ENCODE measurements around the gene LIN37. TPM values are rescaled to one million over a fixed set of nuclear protein-coding genes. Genes with fewer than 3 reads are reported as not detected.
"Not testable (repeated sequence)": the region's sequence is repeated elsewhere in the genome, so short reads cannot be mapped to it uniquely, and the experiment has no call there.

The LIN37 gene
- total RNA-seq, 1 donor from 2014 or later = 6.2 TPM

GRCh38 chr19:35793381-35794165 lies 45.2 kb downstream of the LIN37 start:
- intact Hi-C loops (cut with micrococcal nuclease) = no loop called here
- no peak for TF ChIP-seq CTCF (IDR thresholded peaks at IDR 0.05; ENCODE audit: borderline replicate concordance)

GRCh38 chr19:35795564-35795963 lies 47.2 kb downstream of the LIN37 start:
- H3K27me3 ChIP-seq (ENCODE audit: low read depth) = peaks cover 82% of the 10 kb centered on the region

More at GRCh38 chr19:35793381-35794165, 45.2 kb downstream of the LIN37 start:
- H3K4me3 ChIP-seq = no peak overlapping the region
- H3K9me3 ChIP-seq (replicated peaks) = no peaks in the 10 kb centered on the region
- no peak for DNase-seq
- H3K27me3 ChIP-seq (ENCODE audit: low read depth) = peaks cover 62% of the 10 kb centered on the region
- H3K27ac ChIP-seq (replicated peaks) = no peak overlapping the region
- H3K36me3 ChIP-seq = no peaks in the 10 kb centered on the region
- no peaks in the 10 kb centered on the region for H3K4me1 ChIP-seq

GRCh38 chr19:35796645-35797542 lies 48.5 kb downstream of the LIN37 start:
- TF ChIP-seq CTCF (IDR thresholded peaks at IDR 0.05; ENCODE audit: borderline replicate concordance) = no peak
- no peak for DNase-seq
- H3K27me3 ChIP-seq (ENCODE audit: low read depth) = peaks cover 92% of the 10 kb centered on the region
- no peaks in the 10 kb centered on the region for H3K36me3 ChIP-seq
- no peaks in the 10 kb centered on the region for H3K9me3 ChIP-seq (replicated peaks)
- H3K4me3 ChIP-seq = no peak overlapping the region
- H3K4me1 ChIP-seq = no peaks in the 10 kb centered on the region
- intact Hi-C loops (cut with micrococcal nuclease) = no loop called here
- no peak overlapping the region for H3K27ac ChIP-seq (replicated peaks)

More at GRCh38 chr19:35795564-35795963, 47.2 kb downstream of the LIN37 start:
- intact Hi-C loops (cut with micrococcal nuclease); H3K4me3 ChIP-seq; H3K27ac ChIP-seq (replicated peaks); H3K4me1 ChIP-seq; DNase-seq; H3K36me3 ChIP-seq; H3K9me3 ChIP-seq (replicated peaks): not testable (repeated sequence)

- no peak for TF ChIP-seq CTCF (IDR thresholded peaks at IDR 0.05; ENCODE audit: borderline replicate concordance)
- H3K27ac ChIP-seq (replicated peaks) = no peak overlapping the region
- H3K4me1 ChIP-seq = no peaks in the 10 kb centered on the region
- H3K9me3 ChIP-seq (replicated peaks) = no peaks in the 10 kb centered on the region
- DNase-seq = no peak
- intact Hi-C loops (cut with micrococcal nuclease) = no loop called here
- no peaks in the 10 kb centered on the region for H3K36me3 ChIP-seq
- peak overlapping the region; percentile 29 for H3K4me3 ChIP-seq
- H3K27me3 ChIP-seq (ENCODE audit: low read depth) = peaks cover 94% of the 10 kb centered on the region
Measured at GRCh38 chr19:35797663-35798062, 49.3 kb downstream of the LIN37 start.

GRCh38 chr19:35801828-35802227 lies 53.5 kb downstream of the LIN37 start:
- Histone ChIP-seq H3K4me3 (no peak overlapping the region), H3K27me3 (ENCODE audit: low read depth) (peaks cover 91% of the 10 kb centered on the region)
- TF ChIP-seq CTCF (IDR thresholded peaks at IDR 0.05; ENCODE audit: borderline replicate concordance) = no peak

More at GRCh38 chr19:35801828-35802227, 53.5 kb downstream of the LIN37 start:
- H3K4me1 ChIP-seq = no peaks in the 10 kb centered on the region
- no peak for DNase-seq
- intact Hi-C loops (cut with micrococcal nuclease) = no loop called here
- H3K9me3 ChIP-seq (replicated peaks) = no peaks in the 10 kb centered on the region
- H3K36me3 ChIP-seq = no peaks in the 10 kb centered on the region
- H3K27ac ChIP-seq (replicated peaks) = no peak overlapping the region

Other genes with a start within 250 kb of the LIN37 start
- gene DMKN, start 234.9 kb upstream of the LIN37 start, total RNA-seq = 7.9 TPM
- not detected for gene SBSN, start 220.3 kb upstream of the LIN37 start, total RNA-seq
- not detected for gene GAPDHS, start 215.1 kb upstream of the LIN37 start, total RNA-seq
- 84.3 TPM for gene TMEM147, start 202.9 kb upstream of the LIN37 start, total RNA-seq
- gene ATP4A, start 184.9 kb upstream of the LIN37 start, total RNA-seq = not detected
- gene PMIS2, start 162.4 kb upstream of the LIN37 start, total RNA-seq = not detected
- 3.7 TPM for gene HAUS5, start 135.8 kb upstream of the LIN37 start, total RNA-seq
- 52.7 TPM for gene RBM42, start 119.5 kb upstream of the LIN37 start, total RNA-seq
- gene ETV2, start 106.8 kb upstream of the LIN37 start, total RNA-seq = 0.33 TPM
- gene COX6B1, start 100.3 kb upstream of the LIN37 start, total RNA-seq = 1,365 TPM
- gene UPK1A, start 82.1 kb upstream of the LIN37 start, total RNA-seq = not detected
- gene ZBTB32, start 44.0 kb upstream of the LIN37 start, total RNA-seq = not detected
- 12.8 TPM for gene KMT2B, start 30.6 kb upstream of the LIN37 start, total RNA-seq
- 4.9 TPM for gene IGFLR1, start 6.1 kb upstream of the LIN37 start, total RNA-seq
- gene U2AF1L4, start 3.2 kb upstream of the LIN37 start, total RNA-seq = 24.9 TPM
- gene PSENEN, start 2.9 kb upstream of the LIN37 start, total RNA-seq = 43.1 TPM
- gene HSPB6, start 8.5 kb downstream of the LIN37 start, total RNA-seq = 899 TPM
- gene PROSER3, start 9.6 kb downstream of the LIN37 start, total RNA-seq = 4.8 TPM
- gene ARHGAP33, start 27.0 kb downstream of the LIN37 start, total RNA-seq = 3.8 TPM
- not detected for gene PRODH2, start 64.3 kb downstream of the LIN37 start, total RNA-seq
- not detected for gene NPHS1, start 103.9 kb downstream of the LIN37 start, total RNA-seq
- not detected for gene KIRREL2, start 108.3 kb downstream of the LIN37 start, total RNA-seq
- 23.9 TPM for gene APLP1, start 120.0 kb downstream of the LIN37 start, total RNA-seq
- gene NFKBID, start 152.0 kb downstream of the LIN37 start, total RNA-seq = 2.3 TPM
- 2.3 TPM for gene HCST, start 154.0 kb downstream of the LIN37 start, total RNA-seq
- 26.2 TPM for gene TYROBP, start 159.7 kb downstream of the LIN37 start, total RNA-seq
- gene LRFN3, start 187.8 kb downstream of the LIN37 start, total RNA-seq = 7.1 TPM
- gene SDHAF1, start 246.6 kb downstream of the LIN37 start, total RNA-seq = 10.3 TPM